GM23338 (cell line): ENCODE measurements around the gene CEP131. TPM values are rescaled to one million over a fixed set of nuclear protein-coding genes. Genes with fewer than 3 reads are reported as not detected.

Experiments
- ATAC-seq: fragments of 200-7000 bp; cut with Tn5 transposase; 3 replicates; pipeline ENCODE4 v1.9.1; 2020
- DNase-seq: peaks from one replicate; pipeline ENCODE4 v3.0.0-alpha.2; 2015; ENCODE audit warnings: low spot score
- H2AFZ ChIP-seq: fragments of 200-600 bp; sonication (generic); 2 replicates; pipeline ENCODE4 v1.8.0; 2016; ENCODE audit warnings: antibody characterized with exemption, mild to moderate bottlenecking, moderate library complexity
- H3F3A ChIP-seq: fragments of 200-600 bp; sonication (generic); replicated peaks from 2 replicates; pipeline ENCODE4 v1.8.0; 2017; ENCODE audit warnings: antibody characterized with exemption, mixed run types, low read depth
- H3K27ac ChIP-seq: fragments of 200-600 bp; sonication (generic); 2 replicates; pipeline ENCODE4 v1.6.1; 2016; ENCODE audit warnings: low read depth
- H3K27me3 ChIP-seq: fragments of 200-600 bp; sonication (generic); 2 replicates; pipeline ENCODE4 v1.8.0; 2016; ENCODE audit warnings: mild to moderate bottlenecking, mixed run types, moderate library complexity; ENCODE audit not compliant: insufficient read depth
- H3K36me3 ChIP-seq: fragments of 200-600 bp; sonication (generic); 2 replicates; pipeline ENCODE4 v1.8.0; 2016; ENCODE audit warnings: mild to moderate bottlenecking; ENCODE audit not compliant: insufficient read depth
- H3K4me1 ChIP-seq: fragments of 200-600 bp; sonication (generic); 2 replicates; pipeline ENCODE4 v1.8.0; 2016; ENCODE audit warnings: mild to moderate bottlenecking, moderate library complexity; ENCODE audit not compliant: insufficient read depth
- H3K4me2 ChIP-seq: fragments of 200-600 bp; sonication (generic); 2 replicates; pipeline ENCODE4 v1.7.1; 2017; ENCODE audit warnings: mixed run types
- H3K4me3 ChIP-seq: fragments of 200-600 bp; sonication (generic); 2 replicates; pipeline ENCODE4 v1.6.1; 2016; ENCODE audit warnings: mixed run types
- H3K79me2 ChIP-seq: fragments of 200-600 bp; sonication (generic); replicated peaks from 2 replicates; pipeline ENCODE4 v1.8.0; 2017; ENCODE audit warnings: mild to moderate bottlenecking; ENCODE audit not compliant: insufficient read depth
- H3K9me2 ChIP-seq: fragments of 200-600 bp; sonication (generic); 2 replicates; pipeline ENCODE4 v1.8.0; 2017; ENCODE audit not compliant: insufficient read depth
- H4K20me1 ChIP-seq: fragments of 200-600 bp; sonication (generic); replicated peaks from 2 replicates; pipeline ENCODE4 v1.8.0; 2017; ENCODE audit warnings: mild to moderate bottlenecking; ENCODE audit not compliant: insufficient read depth
- H3K27ac Mint-ChIP-seq: 2 replicates; pipeline ENCODE4 v1.8.0; 2020; ENCODE audit warnings: inconsistent platforms, mild to moderate bottlenecking, moderate library complexity, mixed read lengths
- H3K27me3 Mint-ChIP-seq: 3 replicates; pipeline ENCODE4 v1.8.0; 2022; ENCODE audit warnings: low read depth, mild to moderate bottlenecking, moderate library complexity, mixed read lengths, inconsistent platforms; ENCODE audit not compliant: insufficient read depth, poor library complexity
- H3K36me3 Mint-ChIP-seq: 3 replicates; pipeline ENCODE4 v1.8.0; 2021; ENCODE audit warnings: low read depth, mild to moderate bottlenecking, inconsistent platforms, moderate library complexity, mixed read lengths
- H3K4me1 Mint-ChIP-seq: 3 replicates; pipeline ENCODE4 v1.8.0; 2020; ENCODE audit warnings: mild to moderate bottlenecking, inconsistent platforms, mixed read lengths
- H3K4me3 Mint-ChIP-seq: 3 replicates; pipeline ENCODE4 v1.8.0; 2021; ENCODE audit warnings: moderate library complexity, mild to moderate bottlenecking, inconsistent platforms, mixed read lengths
- H3K9me3 Mint-ChIP-seq: 3 replicates; pipeline ENCODE4 v1.8.0; 2020; ENCODE audit warnings: moderate library complexity, mild to moderate bottlenecking, inconsistent platforms, mixed read lengths
- CREB1 ChIP-seq: fragments of 250-450 bp; sonication (Bioruptor Pico); IDR thresholded peaks from 2 replicates; pipeline ENCODE4 v1.5.0; 2020; ENCODE audit warnings: low read depth, mild to moderate bottlenecking, moderate library complexity
- EZH2 ChIP-seq: fragments of 200-600 bp; sonication (generic); IDR thresholded peaks from one replicate; pipeline ENCODE4 v1.8.0; 2017; ENCODE audit warnings: antibody characterized with exemption, mild to moderate bottlenecking, low read depth; ENCODE audit not compliant: unreplicated experiment
- EZH2phosphoT487 ChIP-seq: fragments of 200-600 bp; sonication (generic); IDR thresholded peaks from one replicate; pipeline ENCODE4 v1.8.1; 2018; ENCODE audit warnings: antibody characterized with exemption; ENCODE audit not compliant: unreplicated experiment
- JUNB ChIP-seq: IDR thresholded peaks from one replicate; pipeline ENCODE4 v1.6.1; 2016; ENCODE audit warnings: antibody characterized with exemption; ENCODE audit not compliant: unreplicated experiment
- NANOG ChIP-seq: IDR thresholded peaks from 2 replicates; pipeline ENCODE4 v1.6.1; 2016; ENCODE audit warnings: antibody characterized with exemption, borderline replicate concordance
- POLR2AphosphoS5 ChIP-seq: IDR thresholded peaks from 2 replicates; pipeline ENCODE4 v1.6.1; 2016; ENCODE audit warnings: antibody characterized with exemption, low read depth
- STAT1 ChIP-seq: IDR thresholded peaks from one replicate; pipeline ENCODE4 v1.6.1; 2016; ENCODE audit warnings: antibody characterized with exemption; ENCODE audit not compliant: unreplicated experiment
- ZNF114 ChIP-seq: fragments of 250-450 bp; sonication (Bioruptor Pico); IDR thresholded peaks from 2 replicates; pipeline ENCODE4 v1.5.0; 2020; ENCODE audit warnings: mild to moderate bottlenecking, moderate library complexity
- ZNF331 ChIP-seq: fragments of 250-450 bp; sonication (Bioruptor Pico); IDR thresholded peaks from 2 replicates; pipeline ENCODE4 v1.5.0; 2020; ENCODE audit warnings: low read depth, mild to moderate bottlenecking, moderate library complexity
- polyA plus RNA-seq: library from polyadenylated mRNA; unstranded; fragments of >200 nt; fragmentation: Nextera tagmentation; extraction: Ambion mirVana; gene quantifications from 2 replicates; pipeline ENCODE4 v1.2.1, GENCODE V29; 2016
- total RNA-seq: library from RNA; depleted of rRNA; stranded (reverse); fragments of >200 nt; shearing (Covaris generic); gene quantifications from 2 replicates; pipeline ENCODE4 v1.2.3, GENCODE V29; 2014
- TF ChIP-seq, protein P1 (sequence below): IDR thresholded peaks from 2 replicates; pipeline ENCODE4 v1.6.1; 2016; ENCODE audit warnings: antibody characterized with exemption
- TF ChIP-seq, protein P2 (sequence below), 2 experiments: fragments of 200-600 bp in 1 of 2; sonication (generic) in 1 of 2; conservative IDR thresholded peaks; 2 replicates each; pipeline versions ENCODE4 v1.5.1 to v1.6.1; 2016 to 2017; ENCODE audit warnings: antibody characterized with exemption in 2 of 2, low read depth in 2 of 2, mild to moderate bottlenecking in 2 of 2, moderate library complexity in 1 of 2
- TF ChIP-seq, protein P3 (sequence below): IDR thresholded peaks from one replicate; pipeline ENCODE4 v1.6.1; 2018; ENCODE audit warnings: antibody characterized with exemption; ENCODE audit not compliant: unreplicated experiment
- TF ChIP-seq, protein P4 (sequence below): fragments of 250-450 bp; sonication (Bioruptor Pico); IDR thresholded peaks from 2 replicates; pipeline ENCODE4 v1.5.0; 2020; ENCODE audit warnings: mild to moderate bottlenecking, moderate library complexity

Gene CEP131
- total and polyA plus RNA-seq, 2 experiments from 2014 or later, result 26.8 to 35.5 TPM

DNA sequence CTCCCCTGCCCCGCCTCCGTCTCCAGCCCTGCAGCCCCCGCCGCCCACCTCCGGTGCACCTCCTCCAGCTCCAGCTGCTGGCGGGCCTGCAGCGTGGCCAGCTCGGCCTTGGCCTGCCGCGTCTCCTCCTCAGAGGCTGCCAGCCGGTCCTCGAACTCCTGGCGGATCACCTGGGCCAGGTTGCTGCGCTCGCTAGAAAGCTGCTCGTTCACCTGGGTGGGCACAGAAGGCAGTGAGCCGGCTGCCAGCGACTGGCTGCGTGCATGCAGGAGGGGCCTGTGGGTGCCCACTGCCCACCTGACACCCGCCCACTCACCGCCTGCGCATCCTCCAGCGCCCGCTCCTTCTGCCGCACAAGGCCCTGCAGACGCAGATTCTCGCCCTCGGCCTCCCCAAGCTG is 32.2 kb downstream of the CEP131 start:
- Mint-ChIP-seq H3K27me3 (no peaks in the 10 kb centered on the region), H3K36me3 (0 out of 3 replicates have a peak, but pooled peaks cover 9% of the 10 kb centered on the region), H3K27ac (no peak overlapping the region), H3K4me3 (no peak overlapping the region), H3K4me1 (no peaks in the 10 kb centered on the region), H3K9me3 (no peaks in the 10 kb centered on the region)
- Histone ChIP-seq H3K27me3 (no peaks in the 10 kb centered on the region), H3K4me2 (no peak overlapping the region), H3K27ac (no peak overlapping the region), H3K4me1 (no peaks in the 10 kb centered on the region), H4K20me1 (no peaks in the 10 kb centered on the region), H3F3A (no peaks in the 10 kb centered on the region), H2AFZ (no peak overlapping the region), H3K79me2 (no peaks in the 10 kb centered on the region), H3K36me3 (no peaks in the 10 kb centered on the region), H3K9me2 (no peaks in the 10 kb centered on the region), H3K4me3 (no peak overlapping the region)
- DNase-seq (no peak), ATAC-seq (no peak)
- TF ChIP-seq NANOG, result no peak
- TF ChIP-seq ZNF331 (CRISPR knock-in tag), result no peak
- TF ChIP-seq POLR2AphosphoS5, result no peak
- no peak for TF ChIP-seq STAT1
- TF ChIP-seq CREB1 (CRISPR knock-in tag), result no peak
- TF ChIP-seq, protein P1, sequence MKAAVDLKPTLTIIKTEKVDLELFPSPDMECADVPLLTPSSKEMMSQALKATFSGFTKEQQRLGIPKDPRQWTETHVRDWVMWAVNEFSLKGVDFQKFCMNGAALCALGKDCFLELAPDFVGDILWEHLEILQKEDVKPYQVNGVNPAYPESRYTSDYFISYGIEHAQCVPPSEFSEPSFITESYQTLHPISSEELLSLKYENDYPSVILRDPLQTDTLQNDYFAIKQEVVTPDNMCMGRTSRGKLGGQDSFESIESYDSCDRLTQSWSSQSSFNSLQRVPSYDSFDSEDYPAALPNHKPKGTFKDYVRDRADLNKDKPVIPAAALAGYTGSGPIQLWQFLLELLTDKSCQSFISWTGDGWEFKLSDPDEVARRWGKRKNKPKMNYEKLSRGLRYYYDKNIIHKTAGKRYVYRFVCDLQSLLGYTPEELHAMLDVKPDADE, result no peak
- TF ChIP-seq, protein P2, sequence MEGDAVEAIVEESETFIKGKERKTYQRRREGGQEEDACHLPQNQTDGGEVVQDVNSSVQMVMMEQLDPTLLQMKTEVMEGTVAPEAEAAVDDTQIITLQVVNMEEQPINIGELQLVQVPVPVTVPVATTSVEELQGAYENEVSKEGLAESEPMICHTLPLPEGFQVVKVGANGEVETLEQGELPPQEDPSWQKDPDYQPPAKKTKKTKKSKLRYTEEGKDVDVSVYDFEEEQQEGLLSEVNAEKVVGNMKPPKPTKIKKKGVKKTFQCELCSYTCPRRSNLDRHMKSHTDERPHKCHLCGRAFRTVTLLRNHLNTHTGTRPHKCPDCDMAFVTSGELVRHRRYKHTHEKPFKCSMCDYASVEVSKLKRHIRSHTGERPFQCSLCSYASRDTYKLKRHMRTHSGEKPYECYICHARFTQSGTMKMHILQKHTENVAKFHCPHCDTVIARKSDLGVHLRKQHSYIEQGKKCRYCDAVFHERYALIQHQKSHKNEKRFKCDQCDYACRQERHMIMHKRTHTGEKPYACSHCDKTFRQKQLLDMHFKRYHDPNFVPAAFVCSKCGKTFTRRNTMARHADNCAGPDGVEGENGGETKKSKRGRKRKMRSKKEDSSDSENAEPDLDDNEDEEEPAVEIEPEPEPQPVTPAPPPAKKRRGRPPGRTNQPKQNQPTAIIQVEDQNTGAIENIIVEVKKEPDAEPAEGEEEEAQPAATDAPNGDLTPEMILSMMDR (conservative IDR thresholded peaks at IDR 0.05; ENCODE audit: low read depth in 2 of 2), result no peak
- no peak for TF ChIP-seq JUNB
- no peak for TF ChIP-seq EZH2phosphoT487
- no peak for TF ChIP-seq ZNF114 (CRISPR knock-in tag)
- TF ChIP-seq, protein P3, sequence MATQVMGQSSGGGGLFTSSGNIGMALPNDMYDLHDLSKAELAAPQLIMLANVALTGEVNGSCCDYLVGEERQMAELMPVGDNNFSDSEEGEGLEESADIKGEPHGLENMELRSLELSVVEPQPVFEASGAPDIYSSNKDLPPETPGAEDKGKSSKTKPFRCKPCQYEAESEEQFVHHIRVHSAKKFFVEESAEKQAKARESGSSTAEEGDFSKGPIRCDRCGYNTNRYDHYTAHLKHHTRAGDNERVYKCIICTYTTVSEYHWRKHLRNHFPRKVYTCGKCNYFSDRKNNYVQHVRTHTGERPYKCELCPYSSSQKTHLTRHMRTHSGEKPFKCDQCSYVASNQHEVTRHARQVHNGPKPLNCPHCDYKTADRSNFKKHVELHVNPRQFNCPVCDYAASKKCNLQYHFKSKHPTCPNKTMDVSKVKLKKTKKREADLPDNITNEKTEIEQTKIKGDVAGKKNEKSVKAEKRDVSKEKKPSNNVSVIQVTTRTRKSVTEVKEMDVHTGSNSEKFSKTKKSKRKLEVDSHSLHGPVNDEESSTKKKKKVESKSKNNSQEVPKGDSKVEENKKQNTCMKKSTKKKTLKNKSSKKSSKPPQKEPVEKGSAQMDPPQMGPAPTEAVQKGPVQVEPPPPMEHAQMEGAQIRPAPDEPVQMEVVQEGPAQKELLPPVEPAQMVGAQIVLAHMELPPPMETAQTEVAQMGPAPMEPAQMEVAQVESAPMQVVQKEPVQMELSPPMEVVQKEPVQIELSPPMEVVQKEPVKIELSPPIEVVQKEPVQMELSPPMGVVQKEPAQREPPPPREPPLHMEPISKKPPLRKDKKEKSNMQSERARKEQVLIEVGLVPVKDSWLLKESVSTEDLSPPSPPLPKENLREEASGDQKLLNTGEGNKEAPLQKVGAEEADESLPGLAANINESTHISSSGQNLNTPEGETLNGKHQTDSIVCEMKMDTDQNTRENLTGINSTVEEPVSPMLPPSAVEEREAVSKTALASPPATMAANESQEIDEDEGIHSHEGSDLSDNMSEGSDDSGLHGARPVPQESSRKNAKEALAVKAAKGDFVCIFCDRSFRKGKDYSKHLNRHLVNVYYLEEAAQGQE, result no peak
- TF ChIP-seq EZH2, result no peak
- TF ChIP-seq, protein P4, sequence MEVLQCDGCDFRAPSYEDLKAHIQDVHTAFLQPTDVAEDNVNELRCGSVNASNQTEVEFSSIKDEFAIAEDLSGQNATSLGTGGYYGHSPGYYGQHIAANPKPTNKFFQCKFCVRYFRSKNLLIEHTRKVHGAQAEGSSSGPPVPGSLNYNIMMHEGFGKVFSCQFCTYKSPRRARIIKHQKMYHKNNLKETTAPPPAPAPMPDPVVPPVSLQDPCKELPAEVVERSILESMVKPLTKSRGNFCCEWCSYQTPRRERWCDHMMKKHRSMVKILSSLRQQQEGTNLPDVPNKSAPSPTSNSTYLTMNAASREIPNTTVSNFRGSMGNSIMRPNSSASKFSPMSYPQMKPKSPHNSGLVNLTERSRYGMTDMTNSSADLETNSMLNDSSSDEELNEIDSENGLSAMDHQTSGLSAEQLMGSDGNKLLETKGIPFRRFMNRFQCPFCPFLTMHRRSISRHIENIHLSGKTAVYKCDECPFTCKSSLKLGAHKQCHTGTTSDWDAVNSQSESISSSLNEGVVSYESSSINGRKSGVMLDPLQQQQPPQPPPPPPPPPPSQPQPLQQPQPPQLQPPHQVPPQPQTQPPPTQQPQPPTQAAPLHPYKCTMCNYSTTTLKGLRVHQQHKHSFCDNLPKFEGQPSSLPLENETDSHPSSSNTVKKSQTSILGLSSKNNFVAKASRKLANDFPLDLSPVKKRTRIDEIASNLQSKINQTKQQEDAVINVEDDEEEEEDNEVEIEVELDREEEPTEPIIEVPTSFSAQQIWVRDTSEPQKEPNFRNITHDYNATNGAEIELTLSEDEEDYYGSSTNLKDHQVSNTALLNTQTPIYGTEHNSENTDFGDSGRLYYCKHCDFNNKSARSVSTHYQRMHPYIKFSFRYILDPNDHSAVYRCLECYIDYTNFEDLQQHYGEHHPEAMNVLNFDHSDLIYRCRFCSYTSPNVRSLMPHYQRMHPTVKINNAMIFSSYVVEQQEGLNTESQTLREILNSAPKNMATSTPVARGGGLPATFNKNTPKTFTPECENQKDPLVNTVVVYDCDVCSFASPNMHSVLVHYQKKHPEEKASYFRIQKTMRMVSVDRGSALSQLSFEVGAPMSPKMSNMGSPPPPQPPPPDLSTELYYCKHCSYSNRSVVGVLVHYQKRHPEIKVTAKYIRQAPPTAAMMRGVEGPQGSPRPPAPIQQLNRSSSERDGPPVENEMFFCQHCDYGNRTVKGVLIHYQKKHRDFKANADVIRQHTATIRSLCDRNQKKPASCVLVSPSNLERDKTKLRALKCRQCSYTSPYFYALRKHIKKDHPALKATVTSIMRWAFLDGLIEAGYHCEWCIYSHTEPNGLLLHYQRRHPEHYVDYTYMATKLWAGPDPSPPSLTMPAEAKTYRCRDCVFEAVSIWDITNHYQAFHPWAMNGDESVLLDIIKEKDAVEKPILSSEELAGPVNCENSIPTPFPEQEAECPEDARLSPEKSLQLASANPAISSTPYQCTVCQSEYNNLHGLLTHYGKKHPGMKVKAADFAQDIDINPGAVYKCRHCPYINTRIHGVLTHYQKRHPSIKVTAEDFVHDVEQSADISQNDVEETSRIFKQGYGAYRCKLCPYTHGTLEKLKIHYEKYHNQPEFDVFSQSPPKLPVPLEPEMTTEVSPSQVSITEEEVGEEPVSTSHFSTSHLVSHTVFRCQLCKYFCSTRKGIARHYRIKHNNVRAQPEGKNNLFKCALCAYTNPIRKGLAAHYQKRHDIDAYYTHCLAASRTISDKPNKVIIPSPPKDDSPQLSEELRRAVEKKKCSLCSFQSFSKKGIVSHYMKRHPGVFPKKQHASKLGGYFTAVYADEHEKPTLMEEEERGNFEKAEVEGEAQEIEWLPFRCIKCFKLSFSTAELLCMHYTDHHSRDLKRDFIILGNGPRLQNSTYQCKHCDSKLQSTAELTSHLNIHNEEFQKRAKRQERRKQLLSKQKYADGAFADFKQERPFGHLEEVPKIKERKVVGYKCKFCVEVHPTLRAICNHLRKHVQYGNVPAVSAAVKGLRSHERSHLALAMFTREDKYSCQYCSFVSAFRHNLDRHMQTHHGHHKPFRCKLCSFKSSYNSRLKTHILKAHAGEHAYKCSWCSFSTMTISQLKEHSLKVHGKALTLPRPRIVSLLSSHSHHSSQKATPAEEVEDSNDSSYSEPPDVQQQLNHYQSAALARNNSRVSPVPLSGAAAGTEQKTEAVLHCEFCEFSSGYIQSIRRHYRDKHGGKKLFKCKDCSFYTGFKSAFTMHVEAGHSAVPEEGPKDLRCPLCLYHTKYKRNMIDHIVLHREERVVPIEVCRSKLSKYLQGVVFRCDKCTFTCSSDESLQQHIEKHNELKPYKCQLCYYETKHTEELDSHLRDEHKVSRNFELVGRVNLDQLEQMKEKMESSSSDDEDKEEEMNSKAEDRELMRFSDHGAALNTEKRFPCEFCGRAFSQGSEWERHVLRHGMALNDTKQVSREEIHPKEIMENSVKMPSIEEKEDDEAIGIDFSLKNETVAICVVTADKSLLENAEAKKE, result no peak
